A549 (cell line): ENCODE results near the gene ZNG1A.

Experiments used
- BHLHE40 ChIP-seq: IDR thresholded peaks from 2 replicates; pipeline ENCODE4 v1.6.1; 2012; ENCODE audit warnings: low read depth, low read length, inconsistent platforms
- CBX8 ChIP-seq: fragments of 200-600 bp; sonication (generic); IDR thresholded peaks from 2 replicates; pipeline ENCODE4 v1.6.1; 2016
- CEBPB ChIP-seq, 2 experiments: fragments of >200 bp in 1 of 2; sonication (Bioruptor Twin) in 1 of 2; formaldehyde crosslinking in 1 of 2; IDR thresholded peaks; 2 replicates each; pipeline ENCODE4 v1.6.1; 2012 to 2016
- KDM1A ChIP-seq: fragments of 200-600 bp; sonication (generic); IDR thresholded peaks from 2 replicates; pipeline ENCODE4 v1.6.1; 2016; ENCODE audit warnings: low read depth, mild to moderate bottlenecking
- POLR2A ChIP-seq: IDR thresholded peaks from 2 replicates; pipeline ENCODE4 v1.6.1; 2012; ENCODE audit warnings: mild to moderate bottlenecking, low read length
- POLR2AphosphoS2 ChIP-seq: conservative IDR thresholded peaks from 2 replicates; pipeline ENCODE4 v1.6.1; 2012; ENCODE audit warnings: low read length, improper control_type of control experiment, inconsistent platforms
- RFX5 ChIP-seq: fragments of 450-650 bp; IDR thresholded peaks from 2 replicates; pipeline ENCODE4 v1.7.1; 2014; ENCODE audit warnings: antibody characterized with exemption, mild to moderate bottlenecking, moderate library complexity
- RNF2 ChIP-seq: fragments of 200-600 bp; sonication (generic); IDR thresholded peaks from 2 replicates; pipeline ENCODE4 v1.6.1; 2016; ENCODE audit warnings: low read depth, mild to moderate bottlenecking, antibody characterized with exemption, moderate library complexity, borderline replicate concordance
- TP53 ChIP-seq: fragments of 250-450 bp; sonication (Bioruptor Pico); IDR thresholded peaks from 2 replicates; pipeline ENCODE4 v1.5.0; 2021; ENCODE audit warnings: mild to moderate bottlenecking, moderate library complexity
- TF ChIP-seq, protein P1 (sequence below): fragments of >200 bp; sonication (Bioruptor Twin); formaldehyde crosslinking; IDR thresholded peaks from 3 replicates; pipeline ENCODE4 v1.5.1; 2016
- TF ChIP-seq, protein P2 (sequence below): fragments of 200-600 bp; sonication (generic); IDR thresholded peaks from 2 replicates; pipeline ENCODE4 v1.6.1; 2016; ENCODE audit warnings: antibody characterized with exemption, mild to moderate bottlenecking, moderate library complexity
- TF ChIP-seq, protein P3 (sequence below): fragments of 150-350 bp; IDR thresholded peaks from 2 replicates; pipeline ENCODE4 v1.6.1; 2014; ENCODE audit warnings: low read depth, mild to moderate bottlenecking, low read length
- TF ChIP-seq, protein P4 (sequence below): IDR thresholded peaks from 2 replicates; pipeline ENCODE4 v1.6.1; 2012

DNA sequence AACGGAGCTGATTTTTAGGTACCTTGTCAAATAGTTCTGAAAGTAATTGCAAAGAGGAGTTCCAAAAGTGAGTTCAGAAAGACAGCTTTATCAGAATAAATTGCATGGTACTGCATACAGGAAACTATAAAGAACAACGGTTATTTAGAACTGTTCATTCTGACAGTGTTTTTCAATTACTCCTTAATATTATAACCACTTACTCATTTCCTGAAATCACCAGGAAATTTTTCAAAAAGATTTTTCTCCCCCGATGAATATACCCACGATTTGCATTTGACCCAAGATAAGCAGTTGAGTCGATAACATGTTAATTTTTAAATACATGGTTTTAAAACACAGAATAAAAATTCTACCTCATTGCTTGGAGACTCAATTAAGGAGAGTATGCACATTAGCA lies 45.2 kb upstream of the ZNG1A start:
- TF ChIP-seq, protein P1, sequence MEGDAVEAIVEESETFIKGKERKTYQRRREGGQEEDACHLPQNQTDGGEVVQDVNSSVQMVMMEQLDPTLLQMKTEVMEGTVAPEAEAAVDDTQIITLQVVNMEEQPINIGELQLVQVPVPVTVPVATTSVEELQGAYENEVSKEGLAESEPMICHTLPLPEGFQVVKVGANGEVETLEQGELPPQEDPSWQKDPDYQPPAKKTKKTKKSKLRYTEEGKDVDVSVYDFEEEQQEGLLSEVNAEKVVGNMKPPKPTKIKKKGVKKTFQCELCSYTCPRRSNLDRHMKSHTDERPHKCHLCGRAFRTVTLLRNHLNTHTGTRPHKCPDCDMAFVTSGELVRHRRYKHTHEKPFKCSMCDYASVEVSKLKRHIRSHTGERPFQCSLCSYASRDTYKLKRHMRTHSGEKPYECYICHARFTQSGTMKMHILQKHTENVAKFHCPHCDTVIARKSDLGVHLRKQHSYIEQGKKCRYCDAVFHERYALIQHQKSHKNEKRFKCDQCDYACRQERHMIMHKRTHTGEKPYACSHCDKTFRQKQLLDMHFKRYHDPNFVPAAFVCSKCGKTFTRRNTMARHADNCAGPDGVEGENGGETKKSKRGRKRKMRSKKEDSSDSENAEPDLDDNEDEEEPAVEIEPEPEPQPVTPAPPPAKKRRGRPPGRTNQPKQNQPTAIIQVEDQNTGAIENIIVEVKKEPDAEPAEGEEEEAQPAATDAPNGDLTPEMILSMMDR = no peak
- TF ChIP-seq TP53 = no peak
- no peak for TF ChIP-seq KDM1A
- TF ChIP-seq CBX8 = no peak
- TF ChIP-seq POLR2AphosphoS2 = no peak
- TF ChIP-seq RNF2 = no peak
- TF ChIP-seq, protein P2, sequence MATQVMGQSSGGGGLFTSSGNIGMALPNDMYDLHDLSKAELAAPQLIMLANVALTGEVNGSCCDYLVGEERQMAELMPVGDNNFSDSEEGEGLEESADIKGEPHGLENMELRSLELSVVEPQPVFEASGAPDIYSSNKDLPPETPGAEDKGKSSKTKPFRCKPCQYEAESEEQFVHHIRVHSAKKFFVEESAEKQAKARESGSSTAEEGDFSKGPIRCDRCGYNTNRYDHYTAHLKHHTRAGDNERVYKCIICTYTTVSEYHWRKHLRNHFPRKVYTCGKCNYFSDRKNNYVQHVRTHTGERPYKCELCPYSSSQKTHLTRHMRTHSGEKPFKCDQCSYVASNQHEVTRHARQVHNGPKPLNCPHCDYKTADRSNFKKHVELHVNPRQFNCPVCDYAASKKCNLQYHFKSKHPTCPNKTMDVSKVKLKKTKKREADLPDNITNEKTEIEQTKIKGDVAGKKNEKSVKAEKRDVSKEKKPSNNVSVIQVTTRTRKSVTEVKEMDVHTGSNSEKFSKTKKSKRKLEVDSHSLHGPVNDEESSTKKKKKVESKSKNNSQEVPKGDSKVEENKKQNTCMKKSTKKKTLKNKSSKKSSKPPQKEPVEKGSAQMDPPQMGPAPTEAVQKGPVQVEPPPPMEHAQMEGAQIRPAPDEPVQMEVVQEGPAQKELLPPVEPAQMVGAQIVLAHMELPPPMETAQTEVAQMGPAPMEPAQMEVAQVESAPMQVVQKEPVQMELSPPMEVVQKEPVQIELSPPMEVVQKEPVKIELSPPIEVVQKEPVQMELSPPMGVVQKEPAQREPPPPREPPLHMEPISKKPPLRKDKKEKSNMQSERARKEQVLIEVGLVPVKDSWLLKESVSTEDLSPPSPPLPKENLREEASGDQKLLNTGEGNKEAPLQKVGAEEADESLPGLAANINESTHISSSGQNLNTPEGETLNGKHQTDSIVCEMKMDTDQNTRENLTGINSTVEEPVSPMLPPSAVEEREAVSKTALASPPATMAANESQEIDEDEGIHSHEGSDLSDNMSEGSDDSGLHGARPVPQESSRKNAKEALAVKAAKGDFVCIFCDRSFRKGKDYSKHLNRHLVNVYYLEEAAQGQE = no peak
- no peak for TF ChIP-seq BHLHE40
- no peak for TF ChIP-seq POLR2A
- TF ChIP-seq, protein P3, sequence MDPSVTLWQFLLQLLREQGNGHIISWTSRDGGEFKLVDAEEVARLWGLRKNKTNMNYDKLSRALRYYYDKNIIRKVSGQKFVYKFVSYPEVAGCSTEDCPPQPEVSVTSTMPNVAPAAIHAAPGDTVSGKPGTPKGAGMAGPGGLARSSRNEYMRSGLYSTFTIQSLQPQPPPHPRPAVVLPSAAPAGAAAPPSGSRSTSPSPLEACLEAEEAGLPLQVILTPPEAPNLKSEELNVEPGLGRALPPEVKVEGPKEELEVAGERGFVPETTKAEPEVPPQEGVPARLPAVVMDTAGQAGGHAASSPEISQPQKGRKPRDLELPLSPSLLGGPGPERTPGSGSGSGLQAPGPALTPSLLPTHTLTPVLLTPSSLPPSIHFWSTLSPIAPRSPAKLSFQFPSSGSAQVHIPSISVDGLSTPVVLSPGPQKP = no peak
- TF ChIP-seq, protein P4, sequence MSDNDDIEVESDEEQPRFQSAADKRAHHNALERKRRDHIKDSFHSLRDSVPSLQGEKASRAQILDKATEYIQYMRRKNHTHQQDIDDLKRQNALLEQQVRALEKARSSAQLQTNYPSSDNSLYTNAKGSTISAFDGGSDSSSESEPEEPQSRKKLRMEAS = no peak
- TF ChIP-seq CEBPB (IDR thresholded peaks at IDR 0.05) = no peak
- TF ChIP-seq RFX5 = no peak
